Muscle of leg (tissue), 11 donors: Measurements from ENCODE around the gene WRAP73. TPM values are rescaled to one million over a fixed set of nuclear protein-coding genes. Genes with fewer than 3 reads are reported as not detected.

ENCODE experiments used
- DNase-seq: peaks from one replicate; pipeline ENCODE4 v3.0.0; 2013
- H3K27ac ChIP-seq: one replicate; pipeline ENCODE4 v1.5.1; 2013; ENCODE audit warnings: mild to moderate bottlenecking, low read length, control low read depth
- H3K27me3 ChIP-seq: one replicate; pipeline ENCODE4 v1.6.1; 2013; ENCODE audit warnings: low read length; ENCODE audit not compliant: control insufficient read depth, insufficient read depth
- H3K36me3 ChIP-seq: one replicate; pipeline ENCODE4 v1.6.1; 2013; ENCODE audit warnings: low read length; ENCODE audit not compliant: control insufficient read depth, insufficient read depth
- H3K4me1 ChIP-seq: one replicate; pipeline ENCODE4 v1.6.1; 2013; ENCODE audit warnings: low read length; ENCODE audit not compliant: control insufficient read depth, insufficient read depth
- H3K4me3 ChIP-seq: one replicate; pipeline ENCODE4 v1.5.1; 2013; ENCODE audit warnings: low read length, control low read depth
- H3K9me3 ChIP-seq: replicated peaks from 2 replicates; pipeline ENCODE4 v1.6.1; 2013; ENCODE audit warnings: low read depth, low read length; ENCODE audit not compliant: control insufficient read depth
- WGBS: methylation state at CpG from one replicate; pipeline ENCODE4 v1.1.5; 2013; ENCODE audit warnings: missing lambda C conversion rate; ENCODE audit not compliant: insufficient coverage; 5-methylcytosine and 5-hydroxymethylcytosine counted together
- polyA plus RNA-seq, 8 donors: library from polyadenylated mRNA; unstranded; fragments of 120-200 nt; gene quantifications; one replicate each; pipeline versions ENCODE4 v1.2.1 to v1.2.3, GENCODE V29; 2013; ENCODE audit warnings: inconsistent platforms in 1 of 8, low replicate concordance in 1 of 8; ENCODE audit not compliant: insufficient read length in 8 of 8, insufficient read depth in 1 of 8
- total RNA-seq: library from RNA; stranded (reverse); fragments of 120-200 nt; gene quantifications from one replicate; pipeline ENCODE4 v1.2.4, GENCODE V29; 2013

WRAP73 gene
- total and polyA plus RNA-seq, 9 donors, result 8.5 to 13.4 (median 11.6) TPM

- DNase-seq, result no peak
- Histone ChIP-seq H3K9me3 (no peaks in the 10 kb centered on the region), H3K4me3 (no peak overlapping the region), H3K36me3 (no peaks in the 10 kb centered on the region), H3K27ac (no peak overlapping the region), H3K4me1 (peaks cover 39% of the 10 kb centered on the region), H3K27me3 (peaks cover 9% of the 10 kb centered on the region)
- WGBS, result 72% methylated on average over 8 of the region's 9 CpGs
These were observed 20.1 kb upstream of the WRAP73 start for GRCh38 chr1:3669971-3670431.

- no peaks in the 10 kb centered on the region for H3K36me3 ChIP-seq
- no peaks in the 10 kb centered on the region for H3K9me3 ChIP-seq
- H3K4me3 ChIP-seq, result no peak overlapping the region
- H3K4me1 ChIP-seq, result peaks cover 34% of the 10 kb centered on the region
- 68% methylated on average over 14 of the region's 14 CpGs for WGBS
- no peak for DNase-seq
- peaks cover 7% of the 10 kb centered on the region for H3K27me3 ChIP-seq
- no peak overlapping the region for H3K27ac ChIP-seq
These were observed 19.5 kb upstream of the WRAP73 start for GRCh38 chr1:3669421-3669821.

DNA sequence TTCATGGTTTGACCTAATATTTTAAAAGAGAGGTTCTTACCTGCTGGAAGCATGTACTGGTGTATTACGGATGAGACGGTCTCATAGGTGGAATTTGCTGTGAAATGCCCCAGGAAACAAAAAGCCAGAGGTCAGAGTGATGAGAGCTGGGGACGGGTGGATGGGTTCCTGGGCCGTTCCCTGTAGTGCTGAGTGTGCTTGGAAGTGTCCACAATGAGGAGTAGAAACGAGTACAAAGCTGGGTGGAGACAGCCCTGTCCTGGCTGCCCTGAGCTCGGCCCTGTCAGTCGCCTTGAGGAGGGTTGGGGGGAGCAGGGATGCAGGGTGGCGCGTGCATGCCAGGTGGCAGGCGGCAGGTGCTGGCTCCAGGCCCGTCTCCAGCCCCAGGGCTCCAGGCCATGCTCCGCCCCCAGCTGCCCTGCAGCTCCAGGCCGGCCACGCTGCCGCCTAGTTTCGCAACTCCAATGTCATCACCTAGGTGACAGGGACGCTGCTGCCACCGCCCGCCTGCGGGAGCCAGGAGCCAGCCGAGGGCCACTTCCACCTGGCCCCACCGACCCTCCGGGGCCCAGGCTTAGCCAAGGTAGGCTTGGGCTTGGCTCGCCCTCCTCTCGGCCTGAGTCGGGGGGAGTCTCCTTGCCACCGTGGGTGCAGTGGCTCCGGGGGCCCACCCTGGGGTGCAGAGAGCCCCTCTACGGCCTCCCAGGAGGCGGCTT lies 18.8 kb upstream of the WRAP73 start:
- DNase-seq, result peak; percentile 66
- H3K27me3 ChIP-seq, result peaks cover 6% of the 10 kb centered on the region
- no peak overlapping the region for H3K4me3 ChIP-seq
- WGBS, result 26% methylated on average over 30 of the region's 30 CpGs
- peaks cover 27% of the 10 kb centered on the region for H3K4me1 ChIP-seq
- no peaks in the 10 kb centered on the region for H3K36me3 ChIP-seq
- H3K27ac ChIP-seq, result no peak overlapping the region
- H3K9me3 ChIP-seq, result no peaks in the 10 kb centered on the region

- 0% methylated on average over 1 of the region's 8 CpGs for WGBS
- peaks cover 6% of the 10 kb centered on the region for H3K27me3 ChIP-seq
These were observed 18.2 kb upstream of the WRAP73 start for GRCh38 chr1:3668148-3668547.

DNA sequence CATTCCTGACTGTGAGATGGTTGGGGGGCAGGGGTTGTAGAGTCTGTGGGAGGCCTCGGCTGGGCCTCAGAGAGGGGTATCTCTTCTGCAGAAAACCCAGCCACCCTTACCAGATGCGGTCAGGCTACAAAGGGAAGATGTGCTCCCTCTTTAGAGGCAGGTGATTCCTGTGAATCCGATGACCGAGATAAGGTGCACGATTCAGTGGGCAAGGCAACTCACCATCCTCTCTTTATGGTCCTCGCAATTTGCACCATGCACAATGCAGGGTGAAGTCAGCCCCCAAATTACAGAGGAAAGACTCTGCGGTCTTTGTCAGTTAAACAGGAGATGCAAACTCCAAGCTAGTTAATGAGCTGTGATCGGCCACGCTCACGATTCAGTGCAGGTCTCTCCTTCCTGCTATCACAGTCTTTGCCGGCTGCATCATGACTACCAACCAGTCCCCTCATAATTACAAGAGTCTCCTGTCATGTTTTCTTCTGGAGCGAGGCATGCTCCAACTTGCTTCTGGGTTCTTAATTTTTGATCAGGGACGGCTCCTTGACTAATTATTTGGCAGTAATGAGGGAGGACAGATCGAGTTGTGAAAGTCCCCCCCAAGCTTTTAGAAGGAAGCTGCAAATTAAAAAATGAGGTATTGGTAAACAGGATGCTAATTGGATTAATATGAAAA lies 14.9 kb upstream of the WRAP73 start:
- H3K36me3 ChIP-seq, result no peaks in the 10 kb centered on the region

More at GRCh38 chr1:3668148-3668547, 18.2 kb upstream of the WRAP73 start:
- peaks cover 24% of the 10 kb centered on the region for H3K4me1 ChIP-seq
- DNase-seq, result no peak
- H3K9me3 ChIP-seq, result no peaks in the 10 kb centered on the region
- no peak overlapping the region for H3K4me3 ChIP-seq
- H3K27ac ChIP-seq, result no peak overlapping the region
- H3K36me3 ChIP-seq, result no peaks in the 10 kb centered on the region

DNA sequence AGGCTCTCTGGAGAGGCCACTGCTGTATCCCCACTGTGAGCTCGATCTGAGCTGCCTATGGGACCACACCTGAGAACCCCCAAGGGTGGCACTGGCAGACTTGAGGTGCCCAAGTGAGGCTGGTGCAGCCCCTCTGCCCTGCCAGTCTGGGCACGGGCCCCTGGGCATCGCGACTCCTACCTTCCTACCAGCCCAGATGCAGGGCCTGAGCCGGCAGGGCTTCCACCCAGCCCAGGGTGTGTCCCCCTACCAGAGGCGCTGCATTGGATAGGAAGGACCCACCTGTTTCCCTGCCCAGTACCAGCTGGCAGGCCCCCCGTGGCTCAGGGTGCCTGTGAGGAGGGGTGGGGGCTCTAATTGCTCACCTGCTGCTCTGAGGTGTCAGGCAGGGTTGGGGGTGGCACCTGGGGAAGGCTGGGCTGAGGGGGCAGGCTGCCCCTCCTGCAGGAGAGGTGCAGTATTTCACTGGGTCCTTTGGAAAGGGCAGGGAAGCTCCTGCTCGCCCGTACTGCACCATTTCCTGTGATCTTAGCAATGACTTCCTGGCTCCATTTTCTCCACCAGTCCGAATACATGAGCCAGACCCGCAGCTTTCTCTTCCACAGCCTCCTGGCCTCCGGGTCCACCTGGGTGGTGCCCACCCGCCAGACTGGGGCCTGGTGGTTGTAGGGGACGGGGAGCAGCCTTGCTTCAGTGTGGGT lies 14.2 kb upstream of the WRAP73 start:
- Histone ChIP-seq H3K9me3 (no peaks in the 10 kb centered on the region), H3K36me3 (no peaks in the 10 kb centered on the region), H3K27ac (no peak overlapping the region), H3K4me3 (no peak overlapping the region), H3K27me3 (peaks cover 7% of the 10 kb centered on the region), H3K4me1 (peaks cover 15% of the 10 kb centered on the region)
- no peak for DNase-seq
- 64% methylated on average over 5 of the region's 14 CpGs for WGBS

More for the DNA sequence above, 14.9 kb upstream of the WRAP73 start:
- DNase-seq, result no peak
- Histone ChIP-seq H3K4me1 (peaks cover 17% of the 10 kb centered on the region), H3K27ac (no peak overlapping the region), H3K4me3 (no peak overlapping the region), H3K27me3 (peaks cover 3% of the 10 kb centered on the region), H3K9me3 (no peaks in the 10 kb centered on the region)
- WGBS, result 66% methylated on average over 12 of the region's 14 CpGs

GRCh38 chr1:3662080-3662671 lies 12.3 kb upstream of the WRAP73 start:
- Histone ChIP-seq H3K27me3 (peaks cover 17% of the 10 kb centered on the region), H3K4me1 (no peaks in the 10 kb centered on the region), H3K4me3 (no peak overlapping the region), H3K36me3 (no peaks in the 10 kb centered on the region), H3K27ac (no peak overlapping the region), H3K9me3 (no peaks in the 10 kb centered on the region)
- WGBS, result 72% methylated on average over 16 of the region's 16 CpGs
- no peak for DNase-seq

DNA sequence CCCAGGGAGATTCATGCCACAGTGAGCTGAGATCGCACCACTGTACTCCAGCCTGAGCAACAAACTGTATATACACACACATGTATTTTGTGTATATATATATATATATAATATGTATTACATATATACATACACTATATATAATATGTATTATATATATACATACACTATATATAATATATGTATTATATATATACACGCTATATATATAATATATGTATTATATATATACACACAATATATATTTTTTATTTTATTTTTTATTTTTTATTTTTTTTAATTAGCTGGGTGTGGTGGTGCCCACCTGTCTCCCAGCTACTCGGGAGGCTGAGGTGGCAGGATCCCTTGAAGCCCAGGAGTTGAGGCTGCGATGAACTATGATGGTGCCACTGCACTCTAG lies 11.7 kb upstream of the WRAP73 start:
- Histone ChIP-seq H3K27ac (no peak overlapping the region), H3K9me3 (no peaks in the 10 kb centered on the region), H3K4me3 (no peak overlapping the region), H3K36me3 (no peaks in the 10 kb centered on the region), H3K4me1 (no peaks in the 10 kb centered on the region), H3K27me3 (peaks cover 20% of the 10 kb centered on the region)
- no peak for DNase-seq
- WGBS, result 40% methylated on average over 1 of the region's 4 CpGs

- no CpG with 5 or more reads among the region's 2 CpGs for whole genome bisulfite sequencing
- DNase-seq, result no peak
- no peaks in the 10 kb centered on the region for H3K36me3 ChIP-seq
- H3K27me3 ChIP-seq, result peaks cover 25% of the 10 kb centered on the region
- no peaks in the 10 kb centered on the region for H3K9me3 ChIP-seq
- H3K27ac ChIP-seq, result no peak overlapping the region
- no peaks in the 10 kb centered on the region for H3K4me1 ChIP-seq
- no peak overlapping the region for H3K4me3 ChIP-seq
These were observed 10.8 kb upstream of the WRAP73 start for GRCh38 chr1:3660704-3661103.

DNA sequence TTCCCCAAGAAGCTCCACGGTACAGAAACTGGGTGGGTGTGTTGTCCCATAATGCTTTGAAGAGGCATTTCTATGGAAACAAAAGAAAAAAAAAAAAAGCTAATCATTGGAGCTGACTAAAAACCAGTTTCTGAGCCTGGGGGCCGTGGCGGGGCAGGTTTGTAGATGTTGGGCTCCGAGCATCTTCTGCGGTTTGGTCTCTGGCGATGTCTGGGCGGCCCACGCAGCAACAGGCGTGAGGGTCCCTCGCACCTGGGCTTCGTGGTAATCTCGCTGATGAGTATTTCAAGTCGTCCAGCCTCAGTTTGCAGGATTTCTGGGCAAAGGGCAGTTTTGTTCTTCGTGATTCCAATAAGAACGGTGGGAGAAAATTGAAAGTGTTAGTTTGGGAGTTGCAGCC lies 9.2 kb upstream of the WRAP73 start:
- Histone ChIP-seq H3K4me3 (no peak overlapping the region), H3K36me3 (no peaks in the 10 kb centered on the region), H3K4me1 (peaks cover 4% of the 10 kb centered on the region), H3K27me3 (peaks cover 37% of the 10 kb centered on the region), H3K27ac (no peak overlapping the region), H3K9me3 (no peaks in the 10 kb centered on the region)
- DNase-seq, result no peak
- WGBS, result 73% methylated on average over 14 of the region's 15 CpGs
